ENCODE results near the gene KIR3DL3. TPM values are rescaled to one million over a fixed set of nuclear protein-coding genes. Genes with fewer than 3 reads are reported as not detected.

KIR3DL3 gene
- total RNA-seq, result not detected in 2 replicates

GRCh38 chr19:54724142-54724541 lies at the start of gene KIR3DL3:
KIR3DL3 (plus strand) TSS chr19:54724442; CDS start chr19:54724497, 55 bp downstream.

GRCh38 chr19:54738306-54738705 lies 14.1 kb downstream of the KIR3DL3 start, which contains the start of gene KIR2DL3:
KIR2DL3 (plus strand) TSS chr19:54738513; CDS start chr19:54738546, 33 bp downstream.

GRCh38 chr19:54769646-54770045 lies 45.4 kb downstream of the KIR3DL3 start, which contains the start of gene KIR2DL1:
KIR2DL1 (plus strand) TSS chr19:54769793; CDS start chr19:54769851, 58 bp downstream.

Other genes with a start within 250 kb of the KIR3DL3 start
- gene LAIR2, start 221.6 kb upstream of the KIR3DL3 start, total RNA-seq, result not detected in 2 replicates
- not detected in 2 replicates for gene LILRA2, start 150.7 kb upstream of the KIR3DL3 start, total RNA-seq
- gene LILRA1, start 130.8 kb upstream of the KIR3DL3 start, total RNA-seq, result not detected in 2 replicates
- not detected in 2 replicates for gene LILRB1, start 94.0 kb upstream of the KIR3DL3 start, total RNA-seq
- not detected in 2 replicates for gene LILRB4, start 61.5 kb upstream of the KIR3DL3 start, total RNA-seq
- not detected in 2 replicates for gene KIR2DL3, start 14.1 kb downstream of the KIR3DL3 start, total RNA-seq
- not detected in 2 replicates for gene KIR2DL1, start 45.4 kb downstream of the KIR3DL3 start, total RNA-seq
- not detected in 2 replicates for gene KIR2DL4, start 79.2 kb downstream of the KIR3DL3 start, total RNA-seq
- gene KIR3DL1, start 92.0 kb downstream of the KIR3DL3 start, total RNA-seq, result not detected in 2 replicates
- not detected in 2 replicates for gene KIR2DS4, start 108.2 kb downstream of the KIR3DL3 start, total RNA-seq
- not detected in 2 replicates for gene KIR3DL2, start 126.0 kb downstream of the KIR3DL3 start, total RNA-seq
- not detected in 2 replicates for gene FCAR, start 149.8 kb downstream of the KIR3DL3 start, total RNA-seq
- not detected in 2 replicates for gene NCR1, start 181.7 kb downstream of the KIR3DL3 start, total RNA-seq
- gene NLRP7, start 223.1 kb downstream of the KIR3DL3 start, total RNA-seq, result not detected in 2 replicates
- gene NLRP2, start 241.9 kb downstream of the KIR3DL3 start, total RNA-seq, result not detected in 2 replicates

Data from bronchial smooth muscle cell (primary cell).